GM23338 (cell line): ENCODE data around the gene HRK. TPM values are rescaled to one million over a fixed set of nuclear protein-coding genes. Genes with fewer than 3 reads are reported as not detected.

ENCODE experiments used
- ATAC-seq: fragments of 200-7000 bp; cut with Tn5 transposase; 3 replicates; pipeline ENCODE4 v1.9.1; 2020
- DNase-seq: peaks from one replicate; pipeline ENCODE4 v3.0.0-alpha.2; 2015; ENCODE audit warnings: low spot score
- H2AFZ ChIP-seq: fragments of 200-600 bp; sonication (generic); 2 replicates; pipeline ENCODE4 v1.8.0; 2016; ENCODE audit warnings: antibody characterized with exemption, mild to moderate bottlenecking, moderate library complexity
- H3F3A ChIP-seq: fragments of 200-600 bp; sonication (generic); replicated peaks from 2 replicates; pipeline ENCODE4 v1.8.0; 2017; ENCODE audit warnings: antibody characterized with exemption, mixed run types, low read depth
- H3K27ac ChIP-seq: fragments of 200-600 bp; sonication (generic); 2 replicates; pipeline ENCODE4 v1.6.1; 2016; ENCODE audit warnings: low read depth
- H3K27me3 ChIP-seq: fragments of 200-600 bp; sonication (generic); 2 replicates; pipeline ENCODE4 v1.8.0; 2016; ENCODE audit warnings: mild to moderate bottlenecking, mixed run types, moderate library complexity; ENCODE audit not compliant: insufficient read depth
- H3K36me3 ChIP-seq: fragments of 200-600 bp; sonication (generic); 2 replicates; pipeline ENCODE4 v1.8.0; 2016; ENCODE audit warnings: mild to moderate bottlenecking; ENCODE audit not compliant: insufficient read depth
- H3K4me1 ChIP-seq: fragments of 200-600 bp; sonication (generic); 2 replicates; pipeline ENCODE4 v1.8.0; 2016; ENCODE audit warnings: mild to moderate bottlenecking, moderate library complexity; ENCODE audit not compliant: insufficient read depth
- H3K4me2 ChIP-seq: fragments of 200-600 bp; sonication (generic); 2 replicates; pipeline ENCODE4 v1.7.1; 2017; ENCODE audit warnings: mixed run types
- H3K4me3 ChIP-seq: fragments of 200-600 bp; sonication (generic); 2 replicates; pipeline ENCODE4 v1.6.1; 2016; ENCODE audit warnings: mixed run types
- H3K79me2 ChIP-seq: fragments of 200-600 bp; sonication (generic); replicated peaks from 2 replicates; pipeline ENCODE4 v1.8.0; 2017; ENCODE audit warnings: mild to moderate bottlenecking; ENCODE audit not compliant: insufficient read depth
- H3K9me2 ChIP-seq: fragments of 200-600 bp; sonication (generic); 2 replicates; pipeline ENCODE4 v1.8.0; 2017; ENCODE audit not compliant: insufficient read depth
- H4K20me1 ChIP-seq: fragments of 200-600 bp; sonication (generic); replicated peaks from 2 replicates; pipeline ENCODE4 v1.8.0; 2017; ENCODE audit warnings: mild to moderate bottlenecking; ENCODE audit not compliant: insufficient read depth
- H3K27ac Mint-ChIP-seq: 2 replicates; pipeline ENCODE4 v1.8.0; 2020; ENCODE audit warnings: inconsistent platforms, mild to moderate bottlenecking, moderate library complexity, mixed read lengths
- H3K27me3 Mint-ChIP-seq: 3 replicates; pipeline ENCODE4 v1.8.0; 2022; ENCODE audit warnings: low read depth, mild to moderate bottlenecking, moderate library complexity, mixed read lengths, inconsistent platforms; ENCODE audit not compliant: insufficient read depth, poor library complexity
- H3K36me3 Mint-ChIP-seq: 3 replicates; pipeline ENCODE4 v1.8.0; 2021; ENCODE audit warnings: low read depth, mild to moderate bottlenecking, inconsistent platforms, moderate library complexity, mixed read lengths
- H3K4me1 Mint-ChIP-seq: 3 replicates; pipeline ENCODE4 v1.8.0; 2020; ENCODE audit warnings: mild to moderate bottlenecking, inconsistent platforms, mixed read lengths
- H3K4me3 Mint-ChIP-seq: 3 replicates; pipeline ENCODE4 v1.8.0; 2021; ENCODE audit warnings: moderate library complexity, mild to moderate bottlenecking, inconsistent platforms, mixed read lengths
- H3K9me3 Mint-ChIP-seq: 3 replicates; pipeline ENCODE4 v1.8.0; 2020; ENCODE audit warnings: moderate library complexity, mild to moderate bottlenecking, inconsistent platforms, mixed read lengths
- CREB1 ChIP-seq: fragments of 250-450 bp; sonication (Bioruptor Pico); IDR thresholded peaks from 2 replicates; pipeline ENCODE4 v1.5.0; 2020; ENCODE audit warnings: low read depth, mild to moderate bottlenecking, moderate library complexity
- JUNB ChIP-seq: IDR thresholded peaks from one replicate; pipeline ENCODE4 v1.6.1; 2016; ENCODE audit warnings: antibody characterized with exemption; ENCODE audit not compliant: unreplicated experiment
- NANOG ChIP-seq: IDR thresholded peaks from 2 replicates; pipeline ENCODE4 v1.6.1; 2016; ENCODE audit warnings: antibody characterized with exemption, borderline replicate concordance
- ZNF114 ChIP-seq: fragments of 250-450 bp; sonication (Bioruptor Pico); IDR thresholded peaks from 2 replicates; pipeline ENCODE4 v1.5.0; 2020; ENCODE audit warnings: mild to moderate bottlenecking, moderate library complexity
- ZNF331 ChIP-seq: fragments of 250-450 bp; sonication (Bioruptor Pico); IDR thresholded peaks from 2 replicates; pipeline ENCODE4 v1.5.0; 2020; ENCODE audit warnings: low read depth, mild to moderate bottlenecking, moderate library complexity
- polyA plus RNA-seq: library from polyadenylated mRNA; unstranded; fragments of >200 nt; fragmentation: Nextera tagmentation; extraction: Ambion mirVana; gene quantifications from 2 replicates; pipeline ENCODE4 v1.2.1, GENCODE V29; 2016
- total RNA-seq: library from RNA; depleted of rRNA; stranded (reverse); fragments of >200 nt; shearing (Covaris generic); gene quantifications from 2 replicates; pipeline ENCODE4 v1.2.3, GENCODE V29; 2014
- TF ChIP-seq, protein P1 (sequence below): fragments of 250-450 bp; sonication (Bioruptor Pico); IDR thresholded peaks from 2 replicates; pipeline ENCODE4 v1.5.0; 2020; ENCODE audit warnings: mild to moderate bottlenecking, moderate library complexity
- TF ChIP-seq, protein P2 (sequence below): IDR thresholded peaks from one replicate; pipeline ENCODE4 v1.6.1; 2018; ENCODE audit warnings: antibody characterized with exemption; ENCODE audit not compliant: unreplicated experiment
- TF ChIP-seq, protein P3 (sequence below): IDR thresholded peaks from 2 replicates; pipeline ENCODE4 v1.6.1; 2016; ENCODE audit warnings: antibody characterized with exemption

Gene HRK
- total and polyA plus RNA-seq, 2 experiments from 2014 or later, result 1.7 to 1.9 TPM

DNA sequence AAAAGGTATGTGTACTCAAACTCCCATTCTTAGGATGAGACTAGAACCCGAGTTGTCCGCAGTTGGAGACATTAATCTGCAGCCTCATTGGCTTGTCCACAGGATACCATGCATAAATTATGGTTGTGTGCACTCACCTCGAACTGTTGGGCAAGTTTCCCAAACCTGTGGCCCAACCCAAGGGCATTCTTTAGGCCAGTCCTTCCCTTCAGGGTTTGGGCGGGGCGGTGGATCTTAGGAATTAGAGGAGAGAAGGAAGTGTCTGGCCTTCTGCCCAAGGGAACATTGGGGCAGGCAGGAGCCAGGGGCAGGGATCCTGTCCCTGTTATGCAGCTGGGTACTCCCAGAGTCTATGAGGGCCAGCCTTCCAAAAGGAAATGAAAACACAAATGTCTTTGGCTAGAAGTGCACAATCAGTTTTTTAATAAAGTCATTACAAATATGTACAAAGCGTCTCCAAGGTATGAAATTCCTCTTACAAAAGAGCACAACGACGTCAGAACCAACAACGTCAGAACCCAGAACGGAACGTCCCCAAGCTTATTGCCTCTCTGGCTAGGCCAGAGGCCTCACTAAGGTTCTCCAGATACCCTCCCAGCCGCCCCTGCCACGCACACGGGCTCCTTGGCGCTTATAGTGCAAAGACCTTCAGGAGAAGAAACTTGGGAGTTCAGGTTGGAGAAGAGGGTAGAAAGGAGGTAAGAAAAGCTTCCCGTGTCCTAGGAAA is 25.3 kb downstream of the HRK start:
- ATAC-seq (no peak), DNase-seq (no peak)
- Histone ChIP-seq H3K9me2 (no peaks in the 10 kb centered on the region), H3K4me3 (no peak overlapping the region), H2AFZ (no peak overlapping the region), H3F3A (no peaks in the 10 kb centered on the region), H3K4me2 (no peak overlapping the region), H3K27ac (no peak overlapping the region), H3K4me1 (peaks cover 19% of the 10 kb centered on the region), H3K79me2 (no peaks in the 10 kb centered on the region), H3K36me3 (no peaks in the 10 kb centered on the region), H3K27me3 (no peaks in the 10 kb centered on the region), H4K20me1 (peaks cover 4% of the 10 kb centered on the region; the same call in 1 of the 2 replicates)
- H3K4me1 Mint-ChIP-seq, result peaks cover 29% of the 10 kb centered on the region
- H3K4me3 Mint-ChIP-seq, result no peak overlapping the region
- no peaks in the 10 kb centered on the region for H3K9me3 Mint-ChIP-seq
- H3K27ac Mint-ChIP-seq, result no peak overlapping the region
- TF ChIP-seq JUNB, result no peak
- no peaks in the 10 kb centered on the region for H3K36me3 Mint-ChIP-seq
- H3K27me3 Mint-ChIP-seq, result peaks cover 13% of the 10 kb centered on the region

DNA sequence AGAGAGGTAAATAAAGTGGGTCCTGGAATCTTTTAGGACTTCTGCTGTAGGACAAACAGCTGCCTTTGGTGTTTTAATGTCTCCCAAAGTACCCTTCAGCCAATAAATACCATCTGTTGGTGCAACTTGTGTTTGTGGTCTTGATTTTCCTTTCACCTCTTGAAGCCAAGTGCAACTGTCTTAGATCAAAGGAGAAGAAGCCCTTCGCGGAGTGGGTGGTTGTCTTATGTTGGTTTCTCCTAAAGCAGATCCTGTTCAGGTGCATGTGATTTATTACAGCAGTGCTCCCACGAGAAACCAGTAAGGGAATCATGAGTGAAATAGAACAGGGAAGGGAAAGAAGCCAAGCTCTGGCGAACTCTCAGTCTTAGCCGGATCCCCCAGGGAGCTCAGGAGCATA is 27.7 kb downstream of the HRK start:
- H3K27ac Mint-ChIP-seq, result no peak overlapping the region; the same call in 1 of the 2 replicates
- Histone ChIP-seq H2AFZ (no peak overlapping the region), H3K36me3 (no peaks in the 10 kb centered on the region), H3K4me2 (no peak overlapping the region), H3K9me2 (no peaks in the 10 kb centered on the region), H3K79me2 (no peaks in the 10 kb centered on the region), H3K27me3 (no peaks in the 10 kb centered on the region), H3F3A (no peaks in the 10 kb centered on the region), H4K20me1 (peaks cover 4% of the 10 kb centered on the region; the same call in 1 of the 2 replicates), H3K4me1 (no peaks in the 10 kb centered on the region), H3K27ac (no peak overlapping the region), H3K4me3 (no peak overlapping the region)
- DNase-seq (no peak), ATAC-seq (no peak)
- no peaks in the 10 kb centered on the region for H3K9me3 Mint-ChIP-seq
- peaks cover under 1% of the 10 kb centered on the region; the same call in 1 of the 3 replicates for H3K36me3 Mint-ChIP-seq
- peaks cover 8% of the 10 kb centered on the region for H3K27me3 Mint-ChIP-seq
- peaks cover 7% of the 10 kb centered on the region for H3K4me1 Mint-ChIP-seq
- no peak overlapping the region for H3K4me3 Mint-ChIP-seq
- TF ChIP-seq CREB1 (CRISPR knock-in tag) (no peak), ZNF331 (CRISPR knock-in tag) (no peak), JUNB (no peak), NANOG (no peak), ZNF114 (no peak)
- TF ChIP-seq, protein P1, sequence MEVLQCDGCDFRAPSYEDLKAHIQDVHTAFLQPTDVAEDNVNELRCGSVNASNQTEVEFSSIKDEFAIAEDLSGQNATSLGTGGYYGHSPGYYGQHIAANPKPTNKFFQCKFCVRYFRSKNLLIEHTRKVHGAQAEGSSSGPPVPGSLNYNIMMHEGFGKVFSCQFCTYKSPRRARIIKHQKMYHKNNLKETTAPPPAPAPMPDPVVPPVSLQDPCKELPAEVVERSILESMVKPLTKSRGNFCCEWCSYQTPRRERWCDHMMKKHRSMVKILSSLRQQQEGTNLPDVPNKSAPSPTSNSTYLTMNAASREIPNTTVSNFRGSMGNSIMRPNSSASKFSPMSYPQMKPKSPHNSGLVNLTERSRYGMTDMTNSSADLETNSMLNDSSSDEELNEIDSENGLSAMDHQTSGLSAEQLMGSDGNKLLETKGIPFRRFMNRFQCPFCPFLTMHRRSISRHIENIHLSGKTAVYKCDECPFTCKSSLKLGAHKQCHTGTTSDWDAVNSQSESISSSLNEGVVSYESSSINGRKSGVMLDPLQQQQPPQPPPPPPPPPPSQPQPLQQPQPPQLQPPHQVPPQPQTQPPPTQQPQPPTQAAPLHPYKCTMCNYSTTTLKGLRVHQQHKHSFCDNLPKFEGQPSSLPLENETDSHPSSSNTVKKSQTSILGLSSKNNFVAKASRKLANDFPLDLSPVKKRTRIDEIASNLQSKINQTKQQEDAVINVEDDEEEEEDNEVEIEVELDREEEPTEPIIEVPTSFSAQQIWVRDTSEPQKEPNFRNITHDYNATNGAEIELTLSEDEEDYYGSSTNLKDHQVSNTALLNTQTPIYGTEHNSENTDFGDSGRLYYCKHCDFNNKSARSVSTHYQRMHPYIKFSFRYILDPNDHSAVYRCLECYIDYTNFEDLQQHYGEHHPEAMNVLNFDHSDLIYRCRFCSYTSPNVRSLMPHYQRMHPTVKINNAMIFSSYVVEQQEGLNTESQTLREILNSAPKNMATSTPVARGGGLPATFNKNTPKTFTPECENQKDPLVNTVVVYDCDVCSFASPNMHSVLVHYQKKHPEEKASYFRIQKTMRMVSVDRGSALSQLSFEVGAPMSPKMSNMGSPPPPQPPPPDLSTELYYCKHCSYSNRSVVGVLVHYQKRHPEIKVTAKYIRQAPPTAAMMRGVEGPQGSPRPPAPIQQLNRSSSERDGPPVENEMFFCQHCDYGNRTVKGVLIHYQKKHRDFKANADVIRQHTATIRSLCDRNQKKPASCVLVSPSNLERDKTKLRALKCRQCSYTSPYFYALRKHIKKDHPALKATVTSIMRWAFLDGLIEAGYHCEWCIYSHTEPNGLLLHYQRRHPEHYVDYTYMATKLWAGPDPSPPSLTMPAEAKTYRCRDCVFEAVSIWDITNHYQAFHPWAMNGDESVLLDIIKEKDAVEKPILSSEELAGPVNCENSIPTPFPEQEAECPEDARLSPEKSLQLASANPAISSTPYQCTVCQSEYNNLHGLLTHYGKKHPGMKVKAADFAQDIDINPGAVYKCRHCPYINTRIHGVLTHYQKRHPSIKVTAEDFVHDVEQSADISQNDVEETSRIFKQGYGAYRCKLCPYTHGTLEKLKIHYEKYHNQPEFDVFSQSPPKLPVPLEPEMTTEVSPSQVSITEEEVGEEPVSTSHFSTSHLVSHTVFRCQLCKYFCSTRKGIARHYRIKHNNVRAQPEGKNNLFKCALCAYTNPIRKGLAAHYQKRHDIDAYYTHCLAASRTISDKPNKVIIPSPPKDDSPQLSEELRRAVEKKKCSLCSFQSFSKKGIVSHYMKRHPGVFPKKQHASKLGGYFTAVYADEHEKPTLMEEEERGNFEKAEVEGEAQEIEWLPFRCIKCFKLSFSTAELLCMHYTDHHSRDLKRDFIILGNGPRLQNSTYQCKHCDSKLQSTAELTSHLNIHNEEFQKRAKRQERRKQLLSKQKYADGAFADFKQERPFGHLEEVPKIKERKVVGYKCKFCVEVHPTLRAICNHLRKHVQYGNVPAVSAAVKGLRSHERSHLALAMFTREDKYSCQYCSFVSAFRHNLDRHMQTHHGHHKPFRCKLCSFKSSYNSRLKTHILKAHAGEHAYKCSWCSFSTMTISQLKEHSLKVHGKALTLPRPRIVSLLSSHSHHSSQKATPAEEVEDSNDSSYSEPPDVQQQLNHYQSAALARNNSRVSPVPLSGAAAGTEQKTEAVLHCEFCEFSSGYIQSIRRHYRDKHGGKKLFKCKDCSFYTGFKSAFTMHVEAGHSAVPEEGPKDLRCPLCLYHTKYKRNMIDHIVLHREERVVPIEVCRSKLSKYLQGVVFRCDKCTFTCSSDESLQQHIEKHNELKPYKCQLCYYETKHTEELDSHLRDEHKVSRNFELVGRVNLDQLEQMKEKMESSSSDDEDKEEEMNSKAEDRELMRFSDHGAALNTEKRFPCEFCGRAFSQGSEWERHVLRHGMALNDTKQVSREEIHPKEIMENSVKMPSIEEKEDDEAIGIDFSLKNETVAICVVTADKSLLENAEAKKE (CRISPR knock-in tag), result no peak
- TF ChIP-seq, protein P2, sequence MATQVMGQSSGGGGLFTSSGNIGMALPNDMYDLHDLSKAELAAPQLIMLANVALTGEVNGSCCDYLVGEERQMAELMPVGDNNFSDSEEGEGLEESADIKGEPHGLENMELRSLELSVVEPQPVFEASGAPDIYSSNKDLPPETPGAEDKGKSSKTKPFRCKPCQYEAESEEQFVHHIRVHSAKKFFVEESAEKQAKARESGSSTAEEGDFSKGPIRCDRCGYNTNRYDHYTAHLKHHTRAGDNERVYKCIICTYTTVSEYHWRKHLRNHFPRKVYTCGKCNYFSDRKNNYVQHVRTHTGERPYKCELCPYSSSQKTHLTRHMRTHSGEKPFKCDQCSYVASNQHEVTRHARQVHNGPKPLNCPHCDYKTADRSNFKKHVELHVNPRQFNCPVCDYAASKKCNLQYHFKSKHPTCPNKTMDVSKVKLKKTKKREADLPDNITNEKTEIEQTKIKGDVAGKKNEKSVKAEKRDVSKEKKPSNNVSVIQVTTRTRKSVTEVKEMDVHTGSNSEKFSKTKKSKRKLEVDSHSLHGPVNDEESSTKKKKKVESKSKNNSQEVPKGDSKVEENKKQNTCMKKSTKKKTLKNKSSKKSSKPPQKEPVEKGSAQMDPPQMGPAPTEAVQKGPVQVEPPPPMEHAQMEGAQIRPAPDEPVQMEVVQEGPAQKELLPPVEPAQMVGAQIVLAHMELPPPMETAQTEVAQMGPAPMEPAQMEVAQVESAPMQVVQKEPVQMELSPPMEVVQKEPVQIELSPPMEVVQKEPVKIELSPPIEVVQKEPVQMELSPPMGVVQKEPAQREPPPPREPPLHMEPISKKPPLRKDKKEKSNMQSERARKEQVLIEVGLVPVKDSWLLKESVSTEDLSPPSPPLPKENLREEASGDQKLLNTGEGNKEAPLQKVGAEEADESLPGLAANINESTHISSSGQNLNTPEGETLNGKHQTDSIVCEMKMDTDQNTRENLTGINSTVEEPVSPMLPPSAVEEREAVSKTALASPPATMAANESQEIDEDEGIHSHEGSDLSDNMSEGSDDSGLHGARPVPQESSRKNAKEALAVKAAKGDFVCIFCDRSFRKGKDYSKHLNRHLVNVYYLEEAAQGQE, result no peak
- TF ChIP-seq, protein P3, sequence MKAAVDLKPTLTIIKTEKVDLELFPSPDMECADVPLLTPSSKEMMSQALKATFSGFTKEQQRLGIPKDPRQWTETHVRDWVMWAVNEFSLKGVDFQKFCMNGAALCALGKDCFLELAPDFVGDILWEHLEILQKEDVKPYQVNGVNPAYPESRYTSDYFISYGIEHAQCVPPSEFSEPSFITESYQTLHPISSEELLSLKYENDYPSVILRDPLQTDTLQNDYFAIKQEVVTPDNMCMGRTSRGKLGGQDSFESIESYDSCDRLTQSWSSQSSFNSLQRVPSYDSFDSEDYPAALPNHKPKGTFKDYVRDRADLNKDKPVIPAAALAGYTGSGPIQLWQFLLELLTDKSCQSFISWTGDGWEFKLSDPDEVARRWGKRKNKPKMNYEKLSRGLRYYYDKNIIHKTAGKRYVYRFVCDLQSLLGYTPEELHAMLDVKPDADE, result no peak
